ENCODE results near the gene ABHD13.

Gene ABHD13

DNA sequence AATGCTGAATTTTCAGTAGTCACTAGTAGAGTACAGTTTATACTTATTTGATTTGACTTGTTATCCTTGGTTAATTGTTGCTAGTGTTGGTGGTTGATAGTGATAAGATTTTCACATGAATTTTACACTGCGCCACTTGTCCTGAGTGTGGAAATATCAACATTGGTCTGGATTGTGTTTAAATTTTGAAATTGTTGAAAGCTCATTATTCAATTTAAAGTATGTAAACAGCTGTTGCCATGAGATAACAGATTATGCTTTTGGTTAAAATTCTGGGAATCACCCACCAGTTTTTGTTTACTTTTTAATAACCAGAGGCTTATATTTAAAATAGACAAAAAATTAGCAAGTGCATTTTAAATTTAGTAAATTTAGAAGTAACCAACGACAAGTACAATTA, 39.1 kb downstream of the ABHD13 start:
- ATAC-seq (ENCODE audit: insufficient read depth, low read depth) (no peak), DNase-seq (no peak)
- H3K9me3 ChIP-seq (ENCODE audit: insufficient read depth, low read length, severe bottlenecking), result no peaks in the 10 kb centered on the region
- no peaks in the 10 kb centered on the region for H3K79me2 ChIP-seq (ENCODE audit: insufficient read depth, low read length)
- no peaks in the 10 kb centered on the region for H3K27me3 ChIP-seq (ENCODE audit: insufficient read depth, low read length, poor library complexity)
- H3K4me1 ChIP-seq (ENCODE audit: insufficient read depth, low read length), result no peaks in the 10 kb centered on the region
- H3K4me3 ChIP-seq (ENCODE audit: low read depth in 1 of 2, low read length in 2 of 2), result no peak overlapping the region
- H2AFZ ChIP-seq (ENCODE audit: low read depth, low read length), result no peak overlapping the region
- H4K20me1 ChIP-seq (ENCODE audit: insufficient read depth, low read length), result no peaks in the 10 kb centered on the region
- TF ChIP-seq, protein P1, sequence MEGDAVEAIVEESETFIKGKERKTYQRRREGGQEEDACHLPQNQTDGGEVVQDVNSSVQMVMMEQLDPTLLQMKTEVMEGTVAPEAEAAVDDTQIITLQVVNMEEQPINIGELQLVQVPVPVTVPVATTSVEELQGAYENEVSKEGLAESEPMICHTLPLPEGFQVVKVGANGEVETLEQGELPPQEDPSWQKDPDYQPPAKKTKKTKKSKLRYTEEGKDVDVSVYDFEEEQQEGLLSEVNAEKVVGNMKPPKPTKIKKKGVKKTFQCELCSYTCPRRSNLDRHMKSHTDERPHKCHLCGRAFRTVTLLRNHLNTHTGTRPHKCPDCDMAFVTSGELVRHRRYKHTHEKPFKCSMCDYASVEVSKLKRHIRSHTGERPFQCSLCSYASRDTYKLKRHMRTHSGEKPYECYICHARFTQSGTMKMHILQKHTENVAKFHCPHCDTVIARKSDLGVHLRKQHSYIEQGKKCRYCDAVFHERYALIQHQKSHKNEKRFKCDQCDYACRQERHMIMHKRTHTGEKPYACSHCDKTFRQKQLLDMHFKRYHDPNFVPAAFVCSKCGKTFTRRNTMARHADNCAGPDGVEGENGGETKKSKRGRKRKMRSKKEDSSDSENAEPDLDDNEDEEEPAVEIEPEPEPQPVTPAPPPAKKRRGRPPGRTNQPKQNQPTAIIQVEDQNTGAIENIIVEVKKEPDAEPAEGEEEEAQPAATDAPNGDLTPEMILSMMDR (IDR thresholded peaks at IDR 0.05; ENCODE audit: borderline replicate concordance, extremely low read depth, low read length, poor library complexity, severe bottlenecking), result no peak
- no peak for TF ChIP-seq EZH2 (IDR thresholded peaks at IDR 0.05; ENCODE audit: borderline replicate concordance, low read depth, low read length, severe bottlenecking)
- no peaks in the 10 kb centered on the region for H3K36me3 ChIP-seq (ENCODE audit: insufficient read depth, low read length)
- H3K27ac ChIP-seq (ENCODE audit: low read length), result no peak overlapping the region
- H3K9ac ChIP-seq (ENCODE audit: low read depth, low read length), result no peak overlapping the region
- no peak overlapping the region for H3K4me2 ChIP-seq (ENCODE audit: insufficient read depth, low read length)

DNA sequence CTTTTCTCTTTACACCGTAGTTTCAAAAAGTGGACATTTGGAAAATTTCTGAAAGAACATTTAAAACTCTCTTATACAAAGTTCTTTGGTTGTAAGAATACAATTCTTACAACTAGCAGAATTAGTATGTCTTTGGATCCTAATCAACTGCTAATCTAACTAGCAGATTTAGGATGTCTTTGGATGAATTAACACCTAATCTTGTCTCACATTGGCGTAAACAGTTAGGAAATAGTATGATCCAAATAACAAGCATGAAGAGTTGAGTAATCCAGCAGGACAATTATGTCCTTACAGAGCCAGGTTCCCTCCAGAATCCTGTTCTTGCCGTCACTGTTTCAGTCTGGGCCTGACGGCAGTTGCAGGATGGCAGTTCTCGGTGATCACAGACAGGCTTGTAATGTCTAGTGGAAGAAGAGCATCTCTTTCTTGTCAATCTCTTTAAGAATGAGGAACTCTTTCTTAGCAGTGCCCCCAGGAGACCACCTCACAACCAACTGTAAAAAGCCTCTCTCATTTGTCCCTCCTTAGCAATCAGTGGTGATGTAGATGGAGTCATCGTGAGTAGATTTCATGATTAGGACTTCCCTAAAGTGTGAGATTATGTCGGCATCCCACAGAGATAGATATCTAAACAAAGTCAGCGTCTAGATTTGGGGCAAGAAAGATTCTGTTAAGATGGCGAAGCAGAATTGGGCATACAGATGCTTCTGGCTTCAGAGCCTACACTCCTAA, 45.6 kb downstream of the ABHD13 start:
- H4K20me1 ChIP-seq (ENCODE audit: insufficient read depth, low read length), result no peaks in the 10 kb centered on the region
- DNase-seq (no peak), ATAC-seq (ENCODE audit: insufficient read depth, low read depth) (no peak)
- H2AFZ ChIP-seq (ENCODE audit: low read depth, low read length), result no peak overlapping the region
- H3K27me3 ChIP-seq (ENCODE audit: insufficient read depth, low read length, poor library complexity), result no peaks in the 10 kb centered on the region
- no peak overlapping the region for H3K27ac ChIP-seq (ENCODE audit: low read length)
- H3K4me3 ChIP-seq (ENCODE audit: low read depth in 1 of 2, low read length in 2 of 2), result no peak overlapping the region
- H3K9me3 ChIP-seq (ENCODE audit: insufficient read depth, low read length, severe bottlenecking), result no peaks in the 10 kb centered on the region
- no peaks in the 10 kb centered on the region for H3K4me1 ChIP-seq (ENCODE audit: insufficient read depth, low read length)
- H3K9ac ChIP-seq (ENCODE audit: low read depth, low read length), result no peak overlapping the region
- no peak overlapping the region for H3K4me2 ChIP-seq (ENCODE audit: insufficient read depth, low read length)
- H3K36me3 ChIP-seq (ENCODE audit: insufficient read depth, low read length), result no peaks in the 10 kb centered on the region
- no peaks in the 10 kb centered on the region for H3K79me2 ChIP-seq (ENCODE audit: insufficient read depth, low read length)
- TF ChIP-seq, protein P1 (IDR thresholded peaks at IDR 0.05; ENCODE audit: borderline replicate concordance, extremely low read depth, low read length, poor library complexity, severe bottlenecking), result no peak
- TF ChIP-seq EZH2 (IDR thresholded peaks at IDR 0.05; ENCODE audit: borderline replicate concordance, low read depth, low read length, severe bottlenecking), result no peak

DNA sequence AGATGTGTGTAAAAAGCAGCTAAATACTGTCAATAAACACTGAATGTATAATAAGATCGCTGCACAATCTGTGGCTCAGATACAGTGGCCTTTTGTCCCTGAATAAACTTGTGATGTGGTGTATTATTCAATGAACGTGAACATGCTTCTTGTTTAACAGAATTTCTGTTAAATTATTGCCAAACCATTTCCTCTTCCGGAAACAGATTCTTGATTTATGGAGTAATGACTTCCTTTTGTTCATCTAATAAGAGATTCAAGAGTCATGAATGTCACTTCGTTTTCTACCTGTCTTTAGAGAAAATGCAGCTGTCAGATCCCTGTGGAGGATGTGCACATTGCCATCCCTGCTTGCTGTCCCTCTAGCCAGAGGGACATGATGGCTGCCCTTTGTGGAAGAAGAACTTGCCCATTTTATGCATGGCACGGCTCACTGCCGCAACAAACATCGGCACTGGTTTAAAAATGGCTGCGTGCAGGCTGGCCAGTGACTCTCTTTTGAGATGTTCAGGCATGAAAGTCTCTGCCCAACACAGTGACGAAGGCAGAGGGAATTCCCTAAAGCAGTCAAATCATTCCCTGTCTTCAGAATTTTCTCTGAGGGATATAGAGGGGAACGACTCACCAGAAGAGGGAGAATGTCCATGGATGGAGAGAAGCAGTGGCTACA, 48.3 kb downstream of the ABHD13 start:
- no peak overlapping the region for H3K9ac ChIP-seq (ENCODE audit: low read depth, low read length)
- no peaks in the 10 kb centered on the region for H3K27me3 ChIP-seq (ENCODE audit: insufficient read depth, low read length, poor library complexity)
- H3K4me3 ChIP-seq (ENCODE audit: low read depth in 1 of 2, low read length in 2 of 2), result no peak overlapping the region
- H3K79me2 ChIP-seq (ENCODE audit: insufficient read depth, low read length), result no peaks in the 10 kb centered on the region
- no peak for TF ChIP-seq EZH2 (IDR thresholded peaks at IDR 0.05; ENCODE audit: borderline replicate concordance, low read depth, low read length, severe bottlenecking)
- TF ChIP-seq, protein P1 (IDR thresholded peaks at IDR 0.05; ENCODE audit: borderline replicate concordance, extremely low read depth, low read length, poor library complexity, severe bottlenecking), result no peak
- DNase-seq (no peak), ATAC-seq (ENCODE audit: insufficient read depth, low read depth) (no peak)
- H2AFZ ChIP-seq (ENCODE audit: low read depth, low read length), result no peak overlapping the region
- H3K4me1 ChIP-seq (ENCODE audit: insufficient read depth, low read length), result no peaks in the 10 kb centered on the region
- no peak overlapping the region for H3K4me2 ChIP-seq (ENCODE audit: insufficient read depth, low read length)
- H3K36me3 ChIP-seq (ENCODE audit: insufficient read depth, low read length), result no peaks in the 10 kb centered on the region
- no peaks in the 10 kb centered on the region for H4K20me1 ChIP-seq (ENCODE audit: insufficient read depth, low read length)
- no peaks in the 10 kb centered on the region for H3K9me3 ChIP-seq (ENCODE audit: insufficient read depth, low read length, severe bottlenecking)
- no peak overlapping the region for H3K27ac ChIP-seq (ENCODE audit: low read length)
